ENCODE measurements around the gene PYROXD2. TPM values are rescaled to one million over a fixed set of nuclear protein-coding genes. Genes with fewer than 3 reads are reported as not detected.

Gene PYROXD2
- total and polyA plus RNA-seq, 2 of the 13 experiments (the other 11 are each of a cell fraction or from before 2014, with no cell fraction given), result 2.0 to 6.2 TPM

DNA sequence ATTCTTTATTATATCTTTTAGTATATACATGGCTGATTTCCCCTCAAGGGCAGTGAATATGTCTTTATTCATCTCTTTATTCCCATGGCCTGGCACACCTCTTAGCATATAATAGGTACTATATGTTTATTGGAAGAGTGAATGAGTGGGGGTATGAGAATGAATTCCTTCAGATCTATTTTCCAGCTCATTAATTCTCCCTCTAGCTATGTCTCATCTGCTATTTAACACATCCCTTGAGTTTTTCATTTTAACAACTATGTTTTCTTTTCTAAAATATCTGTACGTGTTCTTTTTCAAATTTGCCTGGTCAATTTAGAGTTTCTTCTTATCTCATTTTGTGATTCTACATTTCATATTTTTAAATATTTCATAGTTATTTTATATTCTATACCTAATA, 17.3 kb upstream of the PYROXD2 start:
- ChIA-PET CTCF (ENCODE audit: low intra/inter-chr PET ratio, low total read pairs) (no interaction called here), POLR2A (interaction anchor here (0.7 to 1.3 kb wide), 2 partner anchors 17 to 511 kb away, joined by 3 to 6 read pairs; partner anchors contain the start of gene PYROXD2)
- intact Hi-C loops (cut with micrococcal nuclease; ENCODE audit: unreplicated experiment) (no loop called here), in situ Hi-C loops (cut with HindIII; ENCODE audit: extremely low pct_ligation_motif_present, low pct_unique_long_range_greater_than_20kb) (no loop called here)
- Histone ChIP-seq H3K27me3 (ENCODE audit: control insufficient read depth in 1 of 2, insufficient read depth in 2 of 2, low read length in 2 of 2) (no peaks in the 10 kb centered on the region), H3K4me1 (ENCODE audit: insufficient read depth, low read length) (no peaks in the 10 kb centered on the region), H3K4me3 (replicated peaks in 1 of 3; ENCODE audit: insufficient read depth in 1 of 3, low read depth in 2 of 3, low read length in 3 of 3) (no peak overlapping the region), H3K9ac (ENCODE audit: insufficient read depth, low read depth, low read length) (no peak overlapping the region), H4K20me1 (ENCODE audit: insufficient read depth, low read length) (no peaks in the 10 kb centered on the region), H3K4me2 (ENCODE audit: low read depth, low read length) (no peak overlapping the region), H3K9me3 (ENCODE audit: low read length) (no peaks in the 10 kb centered on the region), H3K79me2 (ENCODE audit: insufficient read depth, low read length) (no peaks in the 10 kb centered on the region), H3K27ac (ENCODE audit: extremely low read length, insufficient read depth, low read length) (no peak overlapping the region), H2AFZ (ENCODE audit: low read length) (no peak overlapping the region), H3K36me3 (replicated peaks in 1 of 2; ENCODE audit: control insufficient read depth in 1 of 2, insufficient read depth in 2 of 2, low read length in 2 of 2) (peaks cover 16 to 69% of the 10 kb centered on the region in 2 experiments)
- TF ChIP-seq KLF11 (CRISPR knock-in tag; IDR thresholded peaks at IDR 0.05) (no peak), ZC3H4 (CRISPR knock-in tag; IDR thresholded peaks at IDR 0.05; ENCODE audit: borderline replicate concordance) (no peak), ZFP82 (CRISPR knock-in tag; IDR thresholded peaks at IDR 0.05; ENCODE audit: borderline replicate concordance) (0 out of 2 replicates have a peak, but pooled peaks have one; percentile 42), SCMH1 (CRISPR knock-in tag; IDR thresholded peaks at IDR 0.05; ENCODE audit: borderline replicate concordance) (no peak)
- DNase-seq (ENCODE audit: low spot score) (no peak), FAIRE-seq (no peak), ATAC-seq (no peak)
- 54% methylated on average over 1 of the region's 1 CpG for WGBS (ENCODE audit: low lambda C conversion rate)
- no TSS peak for BruUV-seq (replicated peaks)

DNA sequence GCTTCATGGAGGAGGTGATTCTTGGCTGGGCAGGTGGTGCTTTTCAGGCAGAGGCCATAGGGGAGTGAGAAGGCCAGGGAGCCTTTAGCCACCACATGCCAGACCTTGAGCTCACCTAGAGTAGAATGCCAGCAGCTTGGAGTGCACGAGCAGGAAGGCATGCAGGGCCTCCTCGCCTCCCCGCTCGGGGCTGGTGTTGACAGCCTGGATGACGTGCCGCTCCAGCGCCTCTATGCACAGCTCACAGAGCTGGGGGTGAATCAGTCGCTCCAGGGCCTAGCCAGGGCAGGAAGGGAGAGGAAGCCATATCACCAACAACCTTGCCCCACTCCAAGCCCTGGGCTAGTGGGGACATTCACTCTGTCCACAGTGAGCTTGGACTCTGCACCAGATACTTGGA, 16.0 kb upstream of the PYROXD2 start:
- Histone ChIP-seq H3K4me3 (replicated peaks in 1 of 3; ENCODE audit: insufficient read depth in 1 of 3, low read depth in 2 of 3, low read length in 3 of 3) (no peak overlapping the region), H3K9ac (ENCODE audit: insufficient read depth, low read depth, low read length) (no peak overlapping the region), H3K36me3 (replicated peaks in 1 of 2; ENCODE audit: control insufficient read depth in 1 of 2, insufficient read depth in 2 of 2, low read length in 2 of 2) (peaks cover 15 to 64% of the 10 kb centered on the region in 2 experiments), H3K27me3 (ENCODE audit: control insufficient read depth in 1 of 2, insufficient read depth in 2 of 2, low read length in 2 of 2) (no peaks in the 10 kb centered on the region), H3K27ac (ENCODE audit: extremely low read length, insufficient read depth, low read length) (no peak overlapping the region), H3K4me2 (ENCODE audit: low read depth, low read length) (no peak overlapping the region), H3K79me2 (ENCODE audit: insufficient read depth, low read length) (no peaks in the 10 kb centered on the region), H4K20me1 (ENCODE audit: insufficient read depth, low read length) (no peaks in the 10 kb centered on the region), H3K4me1 (ENCODE audit: insufficient read depth, low read length) (no peaks in the 10 kb centered on the region), H3K9me3 (ENCODE audit: low read length) (no peaks in the 10 kb centered on the region), H2AFZ (ENCODE audit: low read length) (no peak overlapping the region)
- ChIA-PET CTCF (ENCODE audit: low intra/inter-chr PET ratio, low total read pairs) (no interaction called here), POLR2A (interaction anchor here (0.6 kb wide), 1 partner anchor 11 kb away, joined by 3 read pairs; no protein-coding TSS in a partner anchor)
- in situ Hi-C loops (cut with HindIII; ENCODE audit: extremely low pct_ligation_motif_present, low pct_unique_long_range_greater_than_20kb), result no loop called here
- BruUV-seq (replicated peaks), result no TSS peak
- FAIRE-seq (no peak), ATAC-seq (no peak), DNase-seq (ENCODE audit: low spot score) (no peak)
- WGBS (ENCODE audit: low lambda C conversion rate), result no CpG with 5 or more reads among the region's 8 CpGs
- intact Hi-C loops (cut with micrococcal nuclease; ENCODE audit: unreplicated experiment), result no loop called here
- no peak for TF ChIP-seq MEIS2 (CRISPR knock-in tag; IDR thresholded peaks at IDR 0.05)
- TF ChIP-seq, protein P1, sequence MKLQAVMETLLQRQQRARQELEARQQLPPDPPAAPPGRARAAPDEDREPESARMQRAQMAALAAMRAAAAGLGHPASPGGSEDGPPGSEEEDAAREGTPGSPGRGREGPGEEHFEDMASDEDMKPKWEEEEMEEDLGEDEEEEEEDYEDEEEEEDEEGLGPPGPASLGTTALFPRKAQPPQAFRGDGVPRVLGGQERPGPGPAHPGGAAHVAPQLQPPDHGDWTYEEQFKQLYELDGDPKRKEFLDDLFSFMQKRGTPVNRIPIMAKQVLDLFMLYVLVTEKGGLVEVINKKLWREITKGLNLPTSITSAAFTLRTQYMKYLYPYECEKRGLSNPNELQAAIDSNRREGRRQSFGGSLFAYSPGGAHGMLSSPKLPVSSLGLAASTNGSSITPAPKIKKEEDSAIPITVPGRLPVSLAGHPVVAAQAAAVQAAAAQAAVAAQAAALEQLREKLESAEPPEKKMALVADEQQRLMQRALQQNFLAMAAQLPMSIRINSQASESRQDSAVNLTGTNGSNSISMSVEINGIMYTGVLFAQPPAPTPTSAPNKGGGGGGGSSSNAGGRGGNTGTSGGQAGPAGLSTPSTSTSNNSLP (IDR thresholded peaks at IDR 0.05; ENCODE audit: low read depth, low read length), result no peak
- no peak for TF ChIP-seq IKZF4 (CRISPR knock-in tag; IDR thresholded peaks at IDR 0.05; ENCODE audit: borderline replicate concordance, low read depth, not compliant biosample characterization)
- TF ChIP-seq ZNF775 (CRISPR knock-in tag; IDR thresholded peaks at IDR 0.05; ENCODE audit: borderline replicate concordance), result no peak
- no peak for TF ChIP-seq HOXA3 (CRISPR knock-in tag; IDR thresholded peaks at IDR 0.05)
- no peak for TF ChIP-seq ATRX (CRISPR knock-in tag; IDR thresholded peaks at IDR 0.05; ENCODE audit: borderline replicate concordance)
- TF ChIP-seq, protein P2, sequence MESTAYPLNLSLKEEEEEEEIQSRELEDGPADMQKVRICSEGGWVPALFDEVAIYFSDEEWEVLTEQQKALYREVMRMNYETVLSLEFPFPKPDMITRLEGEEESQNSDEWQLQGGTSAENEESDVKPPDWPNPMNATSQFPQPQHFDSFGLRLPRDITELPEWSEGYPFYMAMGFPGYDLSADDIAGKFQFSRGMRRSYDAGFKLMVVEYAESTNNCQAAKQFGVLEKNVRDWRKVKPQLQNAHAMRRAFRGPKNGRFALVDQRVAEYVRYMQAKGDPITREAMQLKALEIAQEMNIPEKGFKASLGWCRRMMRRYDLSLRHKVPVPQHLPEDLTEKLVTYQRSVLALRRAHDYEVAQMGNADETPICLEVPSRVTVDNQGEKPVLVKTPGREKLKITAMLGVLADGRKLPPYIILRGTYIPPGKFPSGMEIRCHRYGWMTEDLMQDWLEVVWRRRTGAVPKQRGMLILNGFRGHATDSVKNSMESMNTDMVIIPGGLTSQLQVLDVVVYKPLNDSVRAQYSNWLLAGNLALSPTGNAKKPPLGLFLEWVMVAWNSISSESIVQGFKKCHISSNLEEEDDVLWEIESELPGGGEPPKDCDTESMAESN (CRISPR knock-in tag; conservative IDR thresholded peaks at IDR 0.05), result no peak
- TF ChIP-seq, protein P3, sequence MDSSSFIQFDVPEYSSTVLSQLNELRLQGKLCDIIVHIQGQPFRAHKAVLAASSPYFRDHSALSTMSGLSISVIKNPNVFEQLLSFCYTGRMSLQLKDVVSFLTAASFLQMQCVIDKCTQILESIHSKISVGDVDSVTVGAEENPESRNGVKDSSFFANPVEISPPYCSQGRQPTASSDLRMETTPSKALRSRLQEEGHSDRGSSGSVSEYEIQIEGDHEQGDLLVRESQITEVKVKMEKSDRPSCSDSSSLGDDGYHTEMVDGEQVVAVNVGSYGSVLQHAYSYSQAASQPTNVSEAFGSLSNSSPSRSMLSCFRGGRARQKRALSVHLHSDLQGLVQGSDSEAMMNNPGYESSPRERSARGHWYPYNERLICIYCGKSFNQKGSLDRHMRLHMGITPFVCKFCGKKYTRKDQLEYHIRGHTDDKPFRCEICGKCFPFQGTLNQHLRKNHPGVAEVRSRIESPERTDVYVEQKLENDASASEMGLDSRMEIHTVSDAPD (CRISPR knock-in tag; IDR thresholded peaks at IDR 0.05), result no peak
